Measurements from ENCODE around the gene CERS5.
A peak's percentile ranks its signal among the peaks of the same experiment; 100 is the strongest.

The CERS5 gene

DNA sequence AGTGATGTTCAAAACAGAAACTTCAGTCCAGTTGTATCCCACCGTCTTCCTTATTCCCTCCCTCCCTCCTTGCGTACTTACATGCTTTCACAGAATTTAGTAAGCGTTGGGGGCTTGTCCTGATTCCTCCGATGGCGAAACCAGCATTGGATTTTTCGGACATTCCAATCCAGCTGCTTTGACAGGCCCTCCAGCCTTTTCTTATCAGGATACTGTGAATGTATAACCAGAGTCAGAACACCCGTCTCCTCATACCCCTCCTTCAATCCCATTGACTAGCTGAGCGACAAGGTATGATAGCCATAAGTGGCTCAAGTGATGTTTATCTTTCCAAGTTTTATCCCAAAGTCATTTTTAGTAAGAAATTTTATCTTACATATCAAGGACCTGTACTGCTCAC, 24.2 kb downstream of the CERS5 start:
- Histone ChIP-seq H3K27me3 (no peaks in the 10 kb centered on the region), H3K9me3 (no peaks in the 10 kb centered on the region), H3K36me3 (peaks cover 5% of the 10 kb centered on the region; the same call in 1 of the 2 replicates), H3K4me1 (peaks cover 5% of the 10 kb centered on the region), H3K4me3 (ENCODE audit: low read depth, low read length) (no peak overlapping the region)
- TF ChIP-seq, protein P1, sequence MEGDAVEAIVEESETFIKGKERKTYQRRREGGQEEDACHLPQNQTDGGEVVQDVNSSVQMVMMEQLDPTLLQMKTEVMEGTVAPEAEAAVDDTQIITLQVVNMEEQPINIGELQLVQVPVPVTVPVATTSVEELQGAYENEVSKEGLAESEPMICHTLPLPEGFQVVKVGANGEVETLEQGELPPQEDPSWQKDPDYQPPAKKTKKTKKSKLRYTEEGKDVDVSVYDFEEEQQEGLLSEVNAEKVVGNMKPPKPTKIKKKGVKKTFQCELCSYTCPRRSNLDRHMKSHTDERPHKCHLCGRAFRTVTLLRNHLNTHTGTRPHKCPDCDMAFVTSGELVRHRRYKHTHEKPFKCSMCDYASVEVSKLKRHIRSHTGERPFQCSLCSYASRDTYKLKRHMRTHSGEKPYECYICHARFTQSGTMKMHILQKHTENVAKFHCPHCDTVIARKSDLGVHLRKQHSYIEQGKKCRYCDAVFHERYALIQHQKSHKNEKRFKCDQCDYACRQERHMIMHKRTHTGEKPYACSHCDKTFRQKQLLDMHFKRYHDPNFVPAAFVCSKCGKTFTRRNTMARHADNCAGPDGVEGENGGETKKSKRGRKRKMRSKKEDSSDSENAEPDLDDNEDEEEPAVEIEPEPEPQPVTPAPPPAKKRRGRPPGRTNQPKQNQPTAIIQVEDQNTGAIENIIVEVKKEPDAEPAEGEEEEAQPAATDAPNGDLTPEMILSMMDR (IDR thresholded peaks at IDR 0.05; ENCODE audit: low read depth, low read length): no peak
- no peak for DNase-seq

DNA sequence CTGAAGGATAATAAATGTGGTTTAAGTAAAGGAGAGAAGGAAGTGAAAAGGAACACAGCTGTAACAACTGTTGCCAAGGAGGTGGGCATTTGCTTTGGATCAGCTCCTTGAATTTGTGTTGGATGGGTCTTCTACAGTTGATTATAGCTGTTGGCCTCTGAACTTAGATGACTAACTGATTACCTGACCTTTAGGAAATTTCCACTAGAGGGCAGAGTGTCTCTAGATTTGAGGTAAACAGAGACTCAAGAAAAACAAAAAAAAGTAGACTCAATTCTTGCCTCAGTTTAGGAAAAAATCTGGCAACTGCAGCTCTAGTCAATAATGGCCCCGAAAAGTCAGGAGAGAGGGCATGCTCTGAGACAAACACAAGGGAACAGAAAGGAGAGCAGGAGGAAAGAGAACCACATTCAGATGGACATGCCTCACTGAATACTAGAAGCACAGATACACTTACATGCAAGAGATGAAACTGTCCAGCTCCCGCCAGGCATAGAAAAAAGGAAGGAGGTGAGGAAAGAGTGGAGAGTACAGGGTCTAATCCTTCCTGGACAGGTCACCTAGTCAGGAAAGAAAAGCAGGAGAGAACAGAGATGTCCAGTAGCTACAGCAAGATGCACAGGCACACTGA, 34.5 kb downstream of the CERS5 start:
- no peak for DNase-seq
- no peaks in the 10 kb centered on the region for H3K9me3 ChIP-seq
- H3K36me3 ChIP-seq: peaks cover 38% of the 10 kb centered on the region
- no peak overlapping the region for H3K4me3 ChIP-seq (ENCODE audit: low read depth, low read length)
- H3K4me1 ChIP-seq: peaks cover 13% of the 10 kb centered on the region
- no peaks in the 10 kb centered on the region for H3K27me3 ChIP-seq
- TF ChIP-seq, protein P1 (IDR thresholded peaks at IDR 0.05; ENCODE audit: low read depth, low read length): peak; percentile 77

DNA sequence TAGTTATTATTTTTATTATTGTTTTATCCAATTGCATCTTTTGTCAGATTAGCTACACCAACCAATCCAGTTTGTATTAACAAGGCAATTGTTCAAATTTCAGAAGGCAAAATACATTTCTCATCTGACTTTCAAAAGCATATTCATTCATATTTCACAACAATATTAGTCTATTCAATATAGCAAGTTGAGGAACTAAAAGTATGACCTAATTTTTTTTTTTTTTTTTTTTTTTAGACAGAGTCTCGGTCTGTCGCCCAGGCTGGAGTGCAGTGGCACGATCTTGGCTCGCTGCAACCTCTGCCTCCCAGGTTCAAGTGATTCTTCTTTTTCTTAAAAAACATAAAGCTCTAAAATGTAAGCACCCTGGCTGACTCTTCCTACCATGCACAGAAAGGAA, 37.9 kb downstream of the CERS5 start:
- H3K9me3 ChIP-seq: no peaks in the 10 kb centered on the region
- no peak overlapping the region for H3K4me3 ChIP-seq (ENCODE audit: low read depth, low read length)
- peaks cover 13% of the 10 kb centered on the region for H3K4me1 ChIP-seq
- no peaks in the 10 kb centered on the region for H3K27me3 ChIP-seq
- no peak for DNase-seq
- H3K36me3 ChIP-seq: peaks cover 38% of the 10 kb centered on the region
- TF ChIP-seq, protein P1 (IDR thresholded peaks at IDR 0.05; ENCODE audit: low read depth, low read length): no peak

DNA sequence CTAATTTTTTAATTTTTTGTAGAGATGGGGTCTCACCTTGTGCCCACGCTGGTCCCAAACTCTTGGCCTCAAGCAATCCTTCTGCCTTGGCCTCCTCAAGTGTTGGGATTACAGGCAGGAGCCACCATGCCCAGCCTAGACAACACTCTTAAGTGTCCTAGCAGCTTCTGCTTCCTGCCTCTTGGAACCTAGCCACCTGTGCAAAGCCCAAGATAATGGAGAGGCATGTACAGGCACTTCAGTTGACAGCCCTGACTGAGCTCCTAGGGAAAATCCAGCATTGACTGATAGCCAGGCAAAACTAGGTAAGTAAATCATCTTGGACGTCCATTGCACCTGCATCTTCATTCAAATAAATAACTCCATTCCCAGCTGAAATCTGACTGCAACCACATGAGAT, 39.6 kb downstream of the CERS5 start:
- DNase-seq: no peak
- Histone ChIP-seq H3K9me3 (no peaks in the 10 kb centered on the region), H3K4me1 (peaks cover 13% of the 10 kb centered on the region), H3K27me3 (no peaks in the 10 kb centered on the region), H3K4me3 (ENCODE audit: low read depth, low read length) (no peak overlapping the region), H3K36me3 (peaks cover 28% of the 10 kb centered on the region)
- TF ChIP-seq, protein P1 (IDR thresholded peaks at IDR 0.05; ENCODE audit: low read depth, low read length): no peak

DNA sequence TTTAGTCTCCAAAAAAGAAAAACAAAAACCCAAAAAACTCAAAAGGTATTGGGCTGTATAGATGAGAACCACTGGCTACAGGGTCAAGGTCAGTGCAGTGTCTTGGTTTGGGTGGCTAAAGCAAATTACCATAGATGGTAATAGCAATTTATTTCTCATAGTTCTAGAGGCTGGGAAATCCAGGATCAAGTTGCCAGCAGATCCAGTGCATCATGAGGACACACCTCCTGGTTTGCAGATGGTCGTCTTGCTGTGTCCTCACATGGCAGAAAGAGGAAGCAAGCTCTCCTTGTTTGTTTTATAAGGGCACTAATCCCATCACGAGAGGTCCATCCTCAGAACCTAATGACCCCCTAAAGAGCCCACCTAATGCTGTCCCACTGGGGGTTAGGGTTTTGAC, 44.0 kb downstream of the CERS5 start:
- H3K36me3 ChIP-seq: peaks cover 52% of the 10 kb centered on the region
- H3K4me1 ChIP-seq: no peaks in the 10 kb centered on the region
- no peaks in the 10 kb centered on the region for H3K9me3 ChIP-seq
- DNase-seq: no peak
- H3K4me3 ChIP-seq (ENCODE audit: low read depth, low read length): no peak overlapping the region
- TF ChIP-seq, protein P1 (IDR thresholded peaks at IDR 0.05; ENCODE audit: low read depth, low read length): no peak
- H3K27me3 ChIP-seq: no peaks in the 10 kb centered on the region

DNA sequence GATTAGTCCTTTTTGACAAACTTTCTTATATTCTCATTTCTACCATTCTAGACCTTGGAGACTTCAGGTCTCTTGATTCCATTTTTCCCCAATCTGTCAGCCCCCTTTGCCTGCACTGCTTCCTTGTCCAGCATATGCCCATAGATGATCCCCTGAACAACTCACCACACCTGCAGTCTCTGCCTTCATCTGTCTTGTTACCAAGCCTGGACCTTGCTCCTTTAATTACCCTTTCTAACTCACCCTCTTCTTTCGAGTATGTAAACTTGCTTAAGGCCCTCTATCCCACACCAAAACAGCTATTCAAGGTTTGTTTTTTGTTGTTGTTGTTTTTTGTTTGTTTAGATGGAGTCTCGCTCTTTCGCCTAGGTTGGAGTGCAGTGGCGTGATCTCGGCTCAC, 45.5 kb downstream of the CERS5 start:
- no peak for DNase-seq
- TF ChIP-seq, protein P1 (IDR thresholded peaks at IDR 0.05; ENCODE audit: low read depth, low read length): no peak
- Histone ChIP-seq H3K36me3 (peaks cover 41% of the 10 kb centered on the region), H3K4me1 (no peaks in the 10 kb centered on the region), H3K9me3 (no peaks in the 10 kb centered on the region), H3K27me3 (no peaks in the 10 kb centered on the region), H3K4me3 (ENCODE audit: low read depth, low read length) (no peak overlapping the region)
